Neutrophil (primary cell): ENCODE results near the gene FGD4.

ENCODE experiments used
- H3K27ac ChIP-seq: fragments of 200-600 bp; sonication (generic); 2 replicates; pipeline ENCODE4 v1.5.1; 2016; ENCODE audit warnings: mild to moderate bottlenecking, moderate library complexity
- H3K27me3 ChIP-seq: fragments of 200-600 bp; sonication (generic); 2 replicates; pipeline ENCODE4 v1.6.0; 2016; ENCODE audit warnings: mild to moderate bottlenecking
- H3K36me3 ChIP-seq: fragments of 200-600 bp; sonication (generic); 2 replicates; pipeline ENCODE4 v1.5.1; 2017
- H3K4me1 ChIP-seq, 2 experiments: fragments of 200-600 bp in 1 of 2; sonication (generic) in 1 of 2; 1 replicate in 1 of 2; 2 replicates in 1 of 2; pipeline versions ENCODE4 v1.5.1 to v1.6.1; 2013 to 2016; ENCODE audit warnings: low read depth in 1 of 2, low read length in 1 of 2, mild to moderate bottlenecking in 1 of 2, moderate library complexity in 1 of 2; ENCODE audit not compliant: control insufficient read depth in 1 of 2, insufficient read depth in 1 of 2
- H3K4me3 ChIP-seq, 2 experiments: fragments of 200-600 bp in 1 of 2; sonication (generic) in 1 of 2; 1 replicate in 1 of 2; 2 replicates in 1 of 2; pipeline ENCODE4 v1.5.1; 2013 to 2016; ENCODE audit warnings: low read depth in 1 of 2, low read length in 1 of 2, mild to moderate bottlenecking in 1 of 2, moderate library complexity in 1 of 2
- H3K9me3 ChIP-seq: fragments of 200-600 bp; sonication (generic); 2 replicates; pipeline ENCODE4 v1.5.1; 2016
- CTCF ChIP-seq: fragments of 200-600 bp; sonication (generic); IDR thresholded peaks from 2 replicates; pipeline ENCODE4 v1.5.1; 2016; ENCODE audit warnings: antibody characterized with exemption

The FGD4 gene

DNA sequence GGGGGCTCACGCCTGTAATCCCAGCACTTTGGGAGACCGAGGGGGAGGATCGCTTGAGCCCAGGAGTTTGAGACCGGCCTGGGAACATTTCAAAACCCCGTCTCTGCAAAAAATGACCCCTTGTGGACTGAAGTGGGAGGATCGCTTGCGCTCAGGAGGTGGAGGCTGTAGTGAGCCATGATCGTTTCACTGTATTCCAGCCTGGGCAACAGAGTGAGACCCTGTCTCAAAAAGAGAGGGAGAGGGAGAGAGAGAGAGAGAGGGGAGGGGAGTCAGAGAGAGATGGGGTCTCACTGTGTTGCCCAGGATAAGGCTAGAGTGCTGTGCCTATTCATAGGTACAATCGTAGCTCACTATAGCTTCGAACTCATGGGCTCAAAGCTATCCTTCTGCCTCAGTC lies 2.8 kb downstream of the FGD4 start:
- Histone ChIP-seq H3K27ac (no peak overlapping the region), H3K4me1 (peaks cover 16 to 19% of the 10 kb centered on the region in 2 experiments)
- no peak for TF ChIP-seq CTCF

DNA sequence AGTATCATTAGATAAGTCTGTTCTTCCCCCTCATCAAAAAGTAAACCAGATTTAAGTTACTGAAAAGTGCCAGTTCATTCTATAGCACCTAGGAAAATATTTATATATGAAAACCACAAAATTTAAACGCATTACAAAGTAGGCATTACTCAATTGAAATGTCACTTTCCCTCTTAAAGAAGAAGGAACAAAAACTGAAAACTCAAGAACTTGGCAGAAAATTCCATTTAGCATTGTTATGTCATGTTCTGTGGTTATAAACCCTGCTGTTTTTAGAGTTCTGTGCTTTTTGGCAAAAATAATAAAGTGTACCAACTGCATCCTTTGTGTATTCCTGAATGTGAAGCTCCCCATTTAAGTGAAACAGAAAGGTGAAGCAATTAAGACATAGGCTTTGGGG lies 3.6 kb downstream of the FGD4 start:
- peaks cover 16 to 19% of the 10 kb centered on the region in 2 experiments for H3K4me1 ChIP-seq
- H3K27ac ChIP-seq: no peak overlapping the region
- H3K27me3 ChIP-seq: peaks cover 53% of the 10 kb centered on the region
- H3K36me3 ChIP-seq: no peaks in the 10 kb centered on the region
- TF ChIP-seq CTCF: no peak
- no peaks in the 10 kb centered on the region for H3K9me3 ChIP-seq
- no peak overlapping the region for H3K4me3 ChIP-seq

More for the DNA sequence above, 2.8 kb downstream of the FGD4 start:
- Histone ChIP-seq H3K36me3 (no peaks in the 10 kb centered on the region), H3K4me3 (no peak overlapping the region), H3K9me3 (no peaks in the 10 kb centered on the region), H3K27me3 (peaks cover 61% of the 10 kb centered on the region)

DNA sequence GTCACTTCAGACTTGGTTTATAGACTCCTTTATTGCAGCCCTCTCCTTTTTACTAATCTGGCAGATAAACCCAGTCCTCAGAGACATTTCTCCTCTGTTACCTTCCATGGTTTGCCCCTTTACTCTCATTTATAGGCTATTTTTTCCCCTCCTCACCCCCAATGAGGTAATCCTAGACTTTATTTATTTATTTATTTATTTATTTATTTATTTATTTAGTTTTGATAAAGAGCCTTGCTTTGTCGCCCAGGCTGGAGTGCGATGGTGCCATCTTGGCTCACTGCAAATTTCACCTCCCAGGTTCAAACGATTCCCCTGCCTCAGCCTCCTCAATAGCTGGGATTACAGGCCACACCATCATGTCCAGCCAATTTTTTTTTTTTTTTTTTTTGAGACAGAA lies 8.4 kb downstream of the FGD4 start:
- no peaks in the 10 kb centered on the region for H3K36me3 ChIP-seq
- TF ChIP-seq CTCF: no peak
- no peak overlapping the region for H3K4me3 ChIP-seq
- no peaks in the 10 kb centered on the region for H3K4me1 ChIP-seq
- H3K27ac ChIP-seq: no peak overlapping the region
- no peaks in the 10 kb centered on the region for H3K9me3 ChIP-seq
- H3K27me3 ChIP-seq: peaks cover 6% of the 10 kb centered on the region

- H3K36me3 ChIP-seq: no peaks in the 10 kb centered on the region
- H3K4me3 ChIP-seq: no peak overlapping the region
- H3K4me1 ChIP-seq: no peaks in the 10 kb centered on the region
- no peaks in the 10 kb centered on the region for H3K27me3 ChIP-seq
- TF ChIP-seq CTCF: no peak
- no peak overlapping the region for H3K27ac ChIP-seq
- no peaks in the 10 kb centered on the region for H3K9me3 ChIP-seq
Measured at GRCh38 chr12:32413412-32413811, 14.1 kb downstream of the FGD4 start.

DNA sequence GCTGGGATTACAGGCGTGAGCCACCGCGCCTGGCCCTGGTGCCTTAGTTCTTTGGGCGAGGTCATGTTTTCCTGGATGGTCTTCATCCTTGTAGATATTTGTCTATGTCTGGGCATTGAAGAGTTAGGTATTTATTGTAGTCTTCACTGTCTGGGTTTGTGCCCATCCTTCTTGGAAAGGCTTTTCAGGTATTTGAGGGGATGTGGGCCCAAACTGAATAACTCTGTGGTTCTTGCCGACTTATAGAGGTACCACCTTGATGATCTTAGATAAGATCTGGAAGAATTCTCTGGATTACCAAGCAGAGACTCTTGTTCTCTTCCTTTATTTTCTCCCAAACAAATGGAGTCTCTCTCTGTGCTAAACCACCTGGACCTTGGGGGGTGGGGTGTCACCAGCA lies 18.9 kb downstream of the FGD4 start:
- no peaks in the 10 kb centered on the region for H3K27me3 ChIP-seq
- H3K36me3 ChIP-seq: no peaks in the 10 kb centered on the region
- no peak overlapping the region for H3K27ac ChIP-seq
- H3K4me3 ChIP-seq: no peak overlapping the region
- H3K4me1 ChIP-seq: no peaks in the 10 kb centered on the region
- no peaks in the 10 kb centered on the region for H3K9me3 ChIP-seq
- no peak for TF ChIP-seq CTCF
